Activated CD8-positive, alpha-beta memory T cell treated with anti-CD3 and anti-CD28 coated beads, Interleukin-2, amount 50 U/mL, for 48 hours (primary cell): ENCODE data around the gene TUBA4A.

ENCODE experiments used
- DNase-seq: peaks from one replicate; pipeline ENCODE4 v3.0.0-alpha.2; 2020

Gene TUBA4A

GRCh38 chr2:219286436-219287115 is 32.9 kb upstream of the TUBA4A start:
- DNase-seq: no peak

GRCh38 chr2:219285894-219286425 is 32.2 kb upstream of the TUBA4A start:
- DNase-seq: no peak

- no peak for DNase-seq
Observed at GRCh38 chr2:219285373-219285735, 31.6 kb upstream of the TUBA4A start.

GRCh38 chr2:219284501-219285372 is 31.0 kb upstream of the TUBA4A start:
- DNase-seq: no peak

- no peak for DNase-seq
Observed at GRCh38 chr2:219282943-219283581, 29.3 kb upstream of the TUBA4A start.

GRCh38 chr2:219282375-219282774 is 28.7 kb upstream of the TUBA4A start:
- no peak for DNase-seq

GRCh38 chr2:219281588-219281987 is 27.9 kb upstream of the TUBA4A start:
- no peak for DNase-seq

- no peak for DNase-seq
Observed at GRCh38 chr2:219280651-219281050, 26.9 kb upstream of the TUBA4A start.

GRCh38 chr2:219279916-219280516 is 26.3 kb upstream of the TUBA4A start:
- DNase-seq: no peak

- DNase-seq: peak; percentile 97
Observed at GRCh38 chr2:219279151-219279915, 25.6 kb upstream of the TUBA4A start, which contains the start of gene DNAJB2. DNAJB2 (plus strand) TSS chr2:219279366; CDS start chr2:219279834, 468 bp downstream.

- DNase-seq: no peak
Observed at GRCh38 chr2:219278655-219279150, 25.0 kb upstream of the TUBA4A start.

- DNase-seq: peak; percentile 91
Observed at GRCh38 chr2:219277703-219278654, 24.3 kb upstream of the TUBA4A start.

GRCh38 chr2:219274361-219274921 is 20.7 kb upstream of the TUBA4A start:
- DNase-seq: no peak

GRCh38 chr2:219273937-219274336 is 20.2 kb upstream of the TUBA4A start:
- no peak for DNase-seq

- no peak for DNase-seq
Observed at GRCh38 chr2:219272995-219273394, 19.3 kb upstream of the TUBA4A start.

- DNase-seq: no peak
Observed at GRCh38 chr2:219272356-219272755, 18.6 kb upstream of the TUBA4A start.

- DNase-seq: no peak
Observed at GRCh38 chr2:219271021-219271420, 17.3 kb upstream of the TUBA4A start.

GRCh38 chr2:219270055-219270372 is 16.3 kb upstream of the TUBA4A start:
- no peak for DNase-seq

GRCh38 chr2:219269362-219270054 is 15.8 kb upstream of the TUBA4A start:
- DNase-seq: no peak

GRCh38 chr2:219268294-219268693 is 14.6 kb upstream of the TUBA4A start:
- no peak for DNase-seq
